T-helper 1 cell treated with Interleukin-12 subunit alpha and Interleukin-12 subunit beta and Interleukin-4 antibody, amounts not matched to agents 30 ng/mL and 1 ng/mL, for 36 hours (primary cell): ENCODE measurements around the gene GFI1. TPM values are rescaled to one million over a fixed set of nuclear protein-coding genes. Genes with fewer than 3 reads are reported as not detected.

Experiments used
- intact Hi-C: fragments of 100-400 bp; cut with micrococcal nuclease; formaldehyde crosslinking; loops from one replicate; pipeline ENCODE4 v1.15.1; 2024
- total RNA-seq: library from RNA; stranded (reverse); gene quantifications from 2 replicates; pipeline ENCODE4 v1.2.3, GENCODE V29; 2022

The GFI1 gene
- total RNA-seq, 1 donor from 2014 or later = 94.5 TPM

DNA sequence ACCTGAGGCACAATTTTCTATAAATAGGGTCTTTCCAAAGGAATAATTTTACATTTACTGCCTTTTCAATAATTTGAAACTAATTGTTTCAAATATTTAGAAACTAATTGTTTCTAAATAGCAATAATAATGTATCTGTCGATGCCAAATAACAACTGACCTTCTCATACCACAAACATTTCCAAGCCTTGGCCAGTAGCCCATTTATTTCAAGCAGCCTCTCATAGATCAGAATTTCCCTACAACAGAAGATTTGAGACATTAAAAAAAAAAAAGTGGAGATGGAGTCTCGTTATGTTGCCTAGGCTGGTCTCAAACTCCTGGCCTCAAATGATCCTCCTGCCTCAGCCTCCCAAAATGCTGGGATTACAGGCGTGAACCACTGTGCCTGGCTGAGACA lies 2.1 kb upstream of the GFI1 start:
- intact Hi-C loops = loop anchor here (5.0 to 10.0 kb wide), 8 partner anchors 296 to 1356 kb away; partner anchors contain the start of genes CCDC18, CDC7, DR1 and EVI5

DNA sequence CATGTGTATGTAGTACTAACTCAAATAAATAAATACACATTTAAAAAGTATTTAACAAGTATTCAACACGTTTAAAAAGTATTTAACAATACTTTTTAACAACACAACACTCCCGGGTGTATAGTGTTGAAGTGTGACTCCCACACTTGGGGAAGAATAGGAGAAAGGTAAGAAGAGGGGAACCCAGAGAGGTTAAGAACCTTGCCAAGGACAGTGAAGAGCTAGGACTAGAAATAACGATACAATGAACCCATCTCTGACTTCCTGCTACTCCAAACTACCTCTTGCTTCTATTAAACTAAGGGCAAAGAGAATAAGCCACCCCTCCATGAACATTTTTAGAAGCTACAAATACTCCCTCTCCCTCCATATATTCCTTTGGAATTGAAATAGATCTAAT lies 1.7 kb upstream of the GFI1 start:
- intact Hi-C loops = loop anchor here (5.0 to 10.0 kb wide), 8 partner anchors 296 to 1356 kb away; partner anchors contain the start of genes CCDC18, CDC7, DR1 and EVI5

DNA sequence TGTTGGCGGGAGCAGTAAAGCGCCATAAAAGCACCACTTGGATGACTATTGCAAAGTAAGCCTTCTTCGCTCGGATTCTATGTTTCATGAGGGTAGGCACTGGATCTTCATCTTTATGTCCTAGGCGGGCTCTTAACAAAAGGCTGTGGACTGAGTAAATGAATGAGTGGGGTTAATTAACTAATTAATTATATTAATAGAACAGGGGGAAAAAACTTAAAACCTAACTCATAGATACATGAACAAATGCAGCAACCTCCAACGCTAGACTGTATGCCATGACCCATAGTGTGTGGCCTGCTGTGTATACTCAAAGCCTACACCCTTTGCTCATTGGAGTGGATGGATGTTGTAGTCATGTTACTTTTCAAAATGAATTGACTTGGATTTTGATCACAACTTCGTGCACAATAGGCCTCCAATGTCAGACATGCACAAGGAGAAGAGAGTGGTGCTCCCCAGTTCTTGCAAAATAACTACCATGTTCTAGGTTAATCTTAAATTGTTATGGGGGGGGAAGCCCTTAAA lies 417 bp upstream of the GFI1 start:
- intact Hi-C loops = loop anchor here (1.0 to 10.0 kb wide), 9 partner anchors 112 to 1358 kb away; partner anchors contain the start of genes CCDC18, CDC7, DR1 and EVI5

DNA sequence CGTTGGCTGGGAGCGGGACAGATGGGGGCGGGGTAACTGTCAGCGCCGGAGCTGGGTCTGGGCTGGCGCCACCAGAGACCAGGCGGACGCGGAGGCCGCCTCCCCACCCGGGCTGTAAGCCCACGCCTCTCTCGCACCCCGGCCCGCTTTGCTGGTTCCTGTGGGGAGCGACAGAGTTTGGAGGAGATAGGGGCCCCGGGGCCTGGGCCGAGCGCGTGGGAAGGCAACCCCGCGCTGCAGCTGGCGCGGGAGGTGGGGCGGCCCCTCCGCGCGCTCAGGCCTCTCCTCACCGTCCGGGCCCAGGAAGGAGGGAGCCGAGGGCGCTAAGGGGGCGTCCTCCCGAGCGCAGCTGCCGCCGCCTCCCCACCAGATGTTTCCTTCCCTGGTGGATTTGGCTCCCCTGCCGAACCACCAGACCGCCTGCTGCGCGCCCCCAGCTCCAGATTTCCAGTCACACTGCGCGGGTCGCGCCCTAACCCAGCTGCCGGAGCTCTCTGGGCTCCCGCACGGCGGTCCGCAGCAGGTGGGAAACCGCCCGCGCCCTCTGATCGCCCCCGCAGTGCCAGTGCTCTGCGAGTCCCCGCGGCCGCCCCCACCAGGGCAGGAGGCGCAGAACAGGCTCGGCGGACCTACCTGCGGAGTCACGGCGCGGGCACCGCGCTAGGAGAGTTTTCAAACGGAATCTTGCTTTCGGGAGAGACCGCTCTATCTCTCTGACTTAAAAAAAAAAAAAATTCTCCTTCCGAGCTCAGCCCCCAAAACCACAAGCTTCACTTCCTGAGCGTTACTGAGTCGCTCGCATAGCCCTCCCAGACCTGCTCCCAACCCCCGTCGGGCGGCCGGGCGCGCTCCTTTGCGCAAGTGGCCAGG lies 1.1 kb downstream of the GFI1 start:
- intact Hi-C loops = loop anchor here (1.0 to 10.0 kb wide), 15 partner anchors 52 to 1359 kb away; partner anchors contain the start of genes CCDC18, CDC7, DR1 and EVI5

DNA sequence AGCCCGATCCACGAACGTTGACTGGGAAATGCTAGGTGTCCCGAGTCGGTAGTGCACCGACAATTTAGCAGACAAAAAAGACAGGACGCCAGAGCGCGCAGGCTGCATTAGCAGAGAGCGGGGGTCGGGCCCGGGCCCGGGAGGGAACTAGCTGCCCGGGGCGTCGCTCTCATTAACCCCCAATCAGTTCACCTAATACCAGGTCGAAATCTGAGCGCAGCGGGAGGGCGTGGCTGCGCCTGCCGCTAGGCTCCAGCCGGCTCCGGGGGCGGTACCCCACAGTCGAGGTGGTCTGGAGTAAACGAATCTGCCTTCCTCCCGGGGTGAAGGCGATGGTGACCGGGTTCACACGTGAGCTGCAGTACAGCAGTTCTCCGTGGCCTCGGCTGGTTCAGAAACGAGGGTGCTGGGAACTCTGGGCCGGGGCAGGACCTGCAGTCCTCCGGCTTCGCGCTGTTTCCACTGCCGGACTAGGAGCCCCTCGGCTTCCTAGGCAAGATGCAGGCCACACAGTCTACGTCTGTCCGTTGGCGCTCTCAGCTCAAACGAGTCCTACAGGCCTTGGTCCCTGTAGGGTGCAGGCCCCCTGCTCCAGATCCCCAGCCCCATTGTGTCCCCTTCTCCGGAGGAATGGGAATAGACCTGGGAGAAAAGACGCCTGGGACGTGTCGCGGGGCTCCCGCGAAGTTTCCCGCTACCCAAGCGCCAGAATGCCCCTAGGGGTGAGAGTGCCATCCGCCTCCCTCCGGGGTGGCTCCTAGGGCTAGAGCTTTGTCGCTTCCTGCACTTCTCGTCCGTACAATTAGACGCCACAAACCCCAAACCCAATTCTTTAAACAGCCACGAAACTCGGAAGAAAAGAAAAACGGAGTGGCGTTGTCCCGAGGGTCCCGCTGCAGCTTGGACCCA lies 2.0 kb downstream of the GFI1 start:
- intact Hi-C loops = loop anchor here (1.0 to 10.0 kb wide), 16 partner anchors 8 to 1360 kb away; partner anchors contain the start of genes BTBD8, CCDC18, CDC7 and DIPK1A

DNA sequence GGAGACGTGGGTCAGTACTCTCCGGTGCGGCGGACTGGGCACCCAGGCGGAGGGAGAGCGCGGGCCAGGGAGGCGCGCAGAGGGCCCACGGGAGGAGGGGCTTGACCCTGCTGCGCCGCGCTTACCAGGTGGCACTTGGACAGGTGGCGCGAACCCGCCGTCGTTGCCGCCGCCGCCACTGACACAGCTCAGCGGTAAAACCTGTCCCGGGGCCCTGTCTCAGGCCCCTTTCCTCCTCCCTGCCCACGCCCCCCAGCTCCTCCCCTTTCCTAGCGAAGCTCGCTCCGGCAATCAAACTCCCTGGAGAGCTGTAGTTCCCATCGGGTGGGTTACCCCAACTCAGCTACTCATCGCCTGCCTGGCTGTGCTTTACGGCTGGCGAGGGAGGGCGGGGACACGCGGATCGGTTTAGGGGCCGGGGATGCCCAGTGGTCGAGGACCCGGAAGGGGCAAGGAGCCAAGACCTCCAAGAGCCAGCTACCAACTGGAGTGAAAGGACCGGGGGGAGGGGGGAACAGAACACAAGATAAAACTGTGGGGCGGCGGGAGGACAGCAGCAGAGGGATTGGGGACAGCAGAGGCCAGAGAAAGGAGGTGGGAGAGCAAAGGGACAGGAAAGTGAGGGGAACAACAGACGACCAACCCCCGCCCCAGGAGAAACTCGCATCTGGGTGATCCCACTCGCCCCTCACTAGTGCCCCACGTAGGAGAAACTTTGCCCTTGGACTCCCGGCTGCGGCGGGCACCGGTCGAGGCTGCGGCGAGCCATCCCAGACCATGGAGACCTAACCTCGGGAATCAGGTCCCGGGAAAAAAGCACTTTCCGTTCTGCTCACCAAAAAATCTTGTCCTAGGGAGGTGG lies 2.9 kb downstream of the GFI1 start:
- intact Hi-C loops = loop anchor here (1.0 to 10.0 kb wide), 10 partner anchors 8 to 1361 kb away; partner anchors contain the start of genes BTBD8, CCDC18, CDC7 and DIPK1A

DNA sequence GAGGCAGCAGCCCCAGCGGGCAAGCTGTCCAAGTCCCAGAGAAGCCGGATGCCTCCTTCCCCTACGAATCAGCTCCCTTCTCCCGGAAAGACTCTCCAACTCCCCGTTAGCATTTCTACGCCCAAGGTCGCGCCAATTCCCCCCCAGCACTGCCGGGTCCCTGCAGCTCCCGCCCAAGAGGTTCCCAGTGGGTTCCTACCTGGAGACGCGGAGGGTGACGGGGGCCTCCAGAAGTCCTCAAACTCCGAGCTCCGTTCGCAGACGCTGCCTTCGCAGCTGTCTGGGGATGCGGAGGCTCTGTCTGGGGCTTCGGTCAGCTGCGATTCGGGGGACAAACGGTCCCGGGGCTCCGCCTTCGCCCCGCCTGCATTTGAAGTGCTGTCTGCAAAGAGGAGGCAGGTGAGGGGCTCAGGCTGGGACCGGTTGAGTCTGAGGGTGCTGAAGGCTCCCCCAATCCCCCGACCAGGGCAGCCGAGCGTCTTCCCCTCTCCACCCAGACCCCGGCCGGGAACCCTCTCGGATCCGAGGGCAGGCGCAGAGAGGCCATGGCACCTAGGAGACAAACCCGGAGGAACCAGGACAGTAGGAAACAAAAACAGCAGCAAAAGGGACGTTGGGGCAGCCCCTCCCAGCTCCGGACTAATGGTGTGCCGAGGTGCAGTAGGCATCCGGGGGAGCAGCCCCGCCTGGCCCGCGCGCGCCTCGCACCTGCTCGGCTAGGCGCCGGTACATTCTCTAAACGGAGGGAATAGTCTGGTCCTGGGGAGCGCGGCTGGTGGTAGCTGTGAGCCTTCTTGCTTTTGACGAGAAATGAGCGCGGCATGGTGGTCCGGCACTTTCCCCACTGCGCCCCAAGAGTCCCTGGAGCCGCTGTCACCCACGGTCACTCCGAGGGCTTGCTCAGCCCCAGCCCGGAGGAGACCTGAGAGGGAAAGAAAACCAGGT lies 3.8 kb downstream of the GFI1 start:
- intact Hi-C loops = loop anchor here (1.0 to 10.0 kb wide), 8 partner anchors 167 to 1362 kb away; partner anchors contain the start of genes BTBD8, CCDC18, CDC7 and DIPK1A

DNA sequence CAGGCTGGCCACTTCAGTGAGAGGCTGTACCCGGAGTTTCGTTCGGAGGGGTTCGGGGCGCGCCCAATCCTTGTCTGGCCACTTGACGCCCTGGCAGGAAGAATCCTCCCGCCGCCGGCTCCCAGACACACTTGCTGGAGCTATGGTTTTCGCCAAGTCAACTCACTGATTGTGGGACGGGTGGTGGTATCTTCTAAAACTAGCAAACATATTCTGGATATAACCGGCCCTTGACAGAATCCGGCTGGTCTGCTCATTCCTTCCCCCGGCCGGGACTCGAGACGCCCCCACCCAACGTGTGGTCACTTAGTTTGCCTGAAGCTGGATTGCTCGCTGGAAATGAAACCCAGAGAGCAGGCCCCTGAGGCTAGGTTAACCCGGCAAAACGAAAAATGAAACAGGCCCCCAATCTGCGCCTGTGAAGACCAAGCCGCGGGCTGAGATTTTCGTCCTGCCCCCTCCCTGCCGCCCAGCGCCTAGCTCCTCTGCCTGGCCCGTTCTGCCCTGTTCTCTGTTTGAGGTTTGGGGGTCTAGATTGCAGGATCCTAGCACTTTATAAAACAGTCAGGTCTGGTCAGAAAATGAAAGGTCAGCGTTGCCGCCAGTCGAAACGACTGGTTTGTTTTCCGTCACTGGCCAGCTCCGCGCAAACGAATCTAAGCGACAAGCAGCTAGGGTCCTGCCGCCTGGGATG lies 4.6 kb downstream of the GFI1 start:
- intact Hi-C loops = loop anchor here (1.0 to 10.0 kb wide), 8 partner anchors 166 to 1363 kb away; partner anchors contain the start of genes BTBD8, CCDC18, CDC7 and DIPK1A

DNA sequence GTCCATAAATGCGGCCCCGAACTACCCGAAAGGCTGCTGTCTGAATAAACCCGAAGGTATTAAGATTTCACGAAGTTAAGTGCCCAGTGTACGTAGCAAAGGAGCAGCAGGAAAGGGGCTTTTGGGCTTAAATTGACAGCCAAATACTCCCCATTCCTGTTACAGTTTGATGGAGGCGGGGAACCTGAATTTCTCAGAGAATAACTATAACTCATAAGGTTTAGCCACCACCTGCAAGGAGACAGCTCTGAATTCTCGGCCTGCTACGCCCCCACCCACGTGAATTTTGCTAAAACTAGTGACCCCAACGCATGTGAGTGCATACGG lies 5.2 kb downstream of the GFI1 start:
- intact Hi-C loops = loop anchor here (5.0 to 10.0 kb wide), 7 partner anchors 303 to 1363 kb away; partner anchors contain the start of genes BTBD8, CCDC18, CDC7 and DIPK1A

DNA sequence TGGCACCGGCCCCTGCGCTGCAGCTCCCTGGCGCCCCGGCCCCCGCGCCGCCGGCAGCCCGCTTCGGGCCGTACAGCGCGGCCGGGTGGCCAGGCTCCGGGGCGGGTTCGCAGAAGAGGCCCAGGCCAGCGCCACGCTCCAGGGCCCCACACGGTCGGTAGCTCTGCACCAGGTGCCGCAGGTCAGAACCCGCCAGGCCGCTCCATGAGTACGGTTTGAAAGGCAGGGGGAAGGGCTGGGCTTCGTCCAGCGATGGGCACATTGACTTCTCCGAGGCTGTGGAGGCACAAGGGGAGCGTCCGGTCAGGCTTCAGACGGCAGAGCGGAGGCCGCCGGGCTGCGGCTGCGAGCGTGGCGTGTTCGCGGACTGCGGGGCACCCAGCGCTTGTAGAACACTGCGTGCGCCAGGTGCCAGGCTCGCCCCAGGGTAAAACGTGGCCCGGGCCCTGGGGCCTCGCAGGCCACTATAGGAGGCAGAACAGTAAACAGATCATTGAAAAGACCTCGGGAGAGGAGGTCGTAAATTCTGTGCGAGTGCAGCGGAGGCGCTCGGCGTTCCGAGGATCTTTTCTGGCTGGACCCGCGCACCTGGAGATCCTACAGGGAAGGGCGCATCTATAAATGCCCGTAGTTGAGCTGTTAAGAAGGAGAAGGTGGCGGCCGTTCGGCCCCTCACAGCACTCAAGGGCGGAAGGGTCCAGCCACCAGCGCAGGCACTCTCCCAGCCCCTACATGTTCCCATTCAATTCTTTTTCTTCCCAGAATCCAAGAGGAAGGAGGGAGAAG lies 5.7 kb downstream of the GFI1 start:
- intact Hi-C loops = loop anchor here (5.0 to 10.0 kb wide), 7 partner anchors 304 to 1364 kb away; partner anchors contain the start of genes BTBD8, CCDC18, CDC7 and DIPK1A

DNA sequence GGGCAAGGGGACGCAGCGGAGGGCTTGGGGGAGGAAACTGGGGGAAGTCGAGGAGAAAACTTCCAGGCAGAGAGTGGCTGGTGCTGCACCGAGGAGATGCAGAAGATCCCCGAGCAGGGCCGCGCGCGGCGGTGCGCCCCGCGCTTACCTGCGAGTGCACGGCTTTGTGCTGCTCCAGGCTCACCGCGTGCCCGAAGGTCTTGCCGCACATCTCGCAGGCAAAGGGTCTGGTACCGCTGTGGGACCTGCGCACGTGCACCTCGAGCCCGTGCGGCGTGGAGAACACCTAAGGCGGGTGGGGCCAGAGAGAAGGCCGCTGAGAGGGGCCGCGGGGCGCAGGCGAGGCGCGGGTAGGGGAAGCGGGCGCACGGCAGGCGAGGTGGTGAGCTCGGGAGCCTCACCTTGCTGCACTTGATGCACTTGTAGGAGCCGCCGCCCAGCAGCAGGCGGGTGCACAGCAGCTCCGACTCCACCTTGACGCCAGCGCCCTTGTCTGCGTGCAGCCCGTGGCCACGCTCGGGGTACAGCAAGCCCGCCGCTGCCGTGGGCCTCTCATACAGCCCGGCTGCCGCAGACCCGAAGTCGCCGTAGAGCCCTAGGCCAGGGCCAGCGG lies 6.4 kb downstream of the GFI1 start:
- intact Hi-C loops = loop anchor here (5.0 to 10.0 kb wide), 7 partner anchors 304 to 1364 kb away; partner anchors contain the start of genes BTBD8, CCDC18, CDC7 and DIPK1A

DNA sequence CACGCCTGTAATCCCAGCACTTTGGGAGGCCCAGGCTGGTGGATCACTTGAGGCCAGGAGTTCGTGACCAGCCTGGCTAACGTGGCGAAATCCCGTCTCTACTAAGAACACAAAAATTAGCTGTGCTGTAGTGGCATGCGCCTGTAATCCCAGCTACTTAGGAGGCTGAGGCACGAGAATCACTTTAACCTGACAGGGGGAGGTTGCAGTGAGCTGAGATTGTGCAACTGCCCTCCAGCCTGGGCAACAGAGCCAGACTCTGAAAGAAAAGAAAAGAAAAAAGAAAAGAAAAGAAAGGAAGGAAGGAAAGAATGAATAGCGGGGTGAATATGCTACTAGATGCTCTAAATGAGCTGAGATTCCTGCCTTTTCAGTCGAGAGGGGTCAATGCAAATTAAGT lies 7.1 kb downstream of the GFI1 start:
- intact Hi-C loops = no loop called here

DNA sequence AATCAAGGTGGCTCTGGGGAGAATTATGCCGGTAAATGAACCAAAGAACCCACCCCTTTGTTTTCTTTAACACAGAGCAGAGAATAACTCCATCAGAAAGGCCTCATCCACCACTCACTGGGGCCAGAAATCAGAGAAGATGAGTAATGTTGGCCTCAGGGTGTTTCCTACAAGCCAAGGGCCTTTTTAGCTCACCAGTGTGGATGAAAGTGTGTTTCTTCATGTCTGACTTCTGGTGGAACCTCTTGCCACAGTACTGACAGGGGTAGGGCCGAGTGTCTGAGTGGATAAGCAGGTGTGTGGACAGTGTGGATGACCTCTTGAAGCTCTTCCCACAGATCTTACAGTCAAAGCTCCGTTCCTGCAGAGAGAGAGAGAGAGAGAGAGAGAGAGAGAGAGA lies 8.3 kb downstream of the GFI1 start:
- intact Hi-C loops = no loop called here

DNA sequence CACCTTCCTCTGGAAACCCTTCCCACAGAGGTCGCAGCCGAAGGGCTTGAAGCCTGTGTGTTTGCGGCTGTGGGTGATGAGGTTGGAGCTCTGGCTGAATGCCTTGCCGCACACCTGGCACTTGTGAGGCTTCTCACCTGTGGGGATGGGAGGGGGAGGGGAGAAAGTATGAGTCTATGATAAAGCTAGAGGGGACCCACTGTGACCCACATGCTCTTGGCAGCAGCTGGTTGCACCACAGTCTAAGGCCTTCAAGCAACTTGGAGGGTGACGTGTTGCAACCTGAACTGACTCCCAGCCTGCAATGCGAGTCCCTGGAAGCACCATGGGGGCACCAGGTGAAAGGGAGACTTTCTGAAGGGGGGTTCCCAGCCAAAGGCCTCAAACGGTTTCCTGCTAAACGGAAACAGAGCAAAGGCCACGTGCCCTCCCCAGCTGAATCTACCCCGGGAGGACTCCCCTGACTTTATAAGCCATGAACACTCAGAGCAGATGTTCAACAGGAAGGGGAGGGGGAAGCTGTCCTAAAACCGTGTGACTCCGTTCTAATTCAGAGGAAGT lies 10.6 kb downstream of the GFI1 start:
- intact Hi-C loops = loop anchor here (1.0 to 2.0 kb wide), 3 partner anchors 8 to 111 kb away; no protein-coding TSS in a partner anchor

DNA sequence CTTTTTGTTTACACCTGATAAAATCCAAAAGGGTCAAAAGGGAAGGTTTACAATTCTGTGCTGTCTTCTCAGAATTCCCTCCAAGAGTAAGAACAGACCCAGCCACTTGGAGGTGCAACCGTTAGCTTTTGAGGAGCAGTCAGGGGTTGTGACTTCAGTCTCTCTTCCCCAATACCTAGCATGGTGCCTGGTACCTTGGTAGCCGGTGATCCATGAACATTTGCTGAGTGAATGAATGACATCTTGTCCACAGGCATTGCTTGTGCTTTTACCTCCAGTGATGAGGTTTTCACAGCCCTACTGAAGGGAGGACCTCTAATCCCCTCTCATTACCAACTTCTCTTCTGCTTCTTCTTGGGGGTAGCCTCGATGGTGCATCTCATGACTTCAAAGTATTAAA lies 11.7 kb downstream of the GFI1 start:
- intact Hi-C loops = loop anchor here (2.0 kb wide), 1 partner anchor 176 kb away; the partner anchor contains the start of genes GLMN and RPAP2
